ENCODE results near the gene ATXN7L1. TPM values are rescaled to one million over a fixed set of nuclear protein-coding genes. Genes with fewer than 3 reads are reported as not detected.

Gene ATXN7L1
- polyA plus RNA-seq, 1 experiment = 5.5 TPM

- POLR2A ChIA-PET = no interaction called here
- Histone ChIP-seq H3K27me3 (ENCODE audit: control insufficient read depth, insufficient read depth, low read length) (no peaks in the 10 kb centered on the region), H3K27ac (ENCODE audit: low read depth, low read length) (no peak overlapping the region), H3K9me3 (ENCODE audit: control insufficient read depth, insufficient read depth, low read length) (no peaks in the 10 kb centered on the region), H3K4me3 (ENCODE audit: low read depth, low read length) (no peak overlapping the region)
- CTCF ChIA-PET = interaction anchor here (0.6 kb wide), 1 partner anchor 292 kb away, joined by 3 read pairs; no protein-coding TSS in a partner anchor
- DNase-seq (ENCODE audit: low read depth, low spot score) = no peak
- TF ChIP-seq CTCF (IDR thresholded peaks at IDR 0.05; ENCODE audit: low read depth, low read length) = no peak
Observed at GRCh38 chr7:105862770-105863169, 13.6 kb downstream of the ATXN7L1 start.

- Histone ChIP-seq H3K27ac (ENCODE audit: low read depth, low read length) (no peak overlapping the region), H3K27me3 (ENCODE audit: control insufficient read depth, insufficient read depth, low read length) (no peaks in the 10 kb centered on the region), H3K9me3 (ENCODE audit: control insufficient read depth, insufficient read depth, low read length) (no peaks in the 10 kb centered on the region), H3K4me3 (ENCODE audit: low read depth, low read length) (no peak overlapping the region)
- ChIA-PET CTCF (interaction anchor here (0.6 kb wide), 1 partner anchor 292 kb away, joined by 3 read pairs; no protein-coding TSS in a partner anchor), POLR2A (no interaction called here)
- no peak for TF ChIP-seq CTCF (IDR thresholded peaks at IDR 0.05; ENCODE audit: low read depth, low read length)
- no peak for DNase-seq (ENCODE audit: low read depth, low spot score)
Observed at GRCh38 chr7:105862276-105862675, 14.1 kb downstream of the ATXN7L1 start.

GRCh38 chr7:105861224-105861623 lies 15.2 kb downstream of the ATXN7L1 start:
- DNase-seq (ENCODE audit: low read depth, low spot score) = no peak
- no peak overlapping the region for H3K4me3 ChIP-seq (ENCODE audit: low read depth, low read length)
- H3K27me3 ChIP-seq (ENCODE audit: control insufficient read depth, insufficient read depth, low read length) = no peaks in the 10 kb centered on the region
- POLR2A ChIA-PET = no interaction called here
- no peak for TF ChIP-seq CTCF (IDR thresholded peaks at IDR 0.05; ENCODE audit: low read depth, low read length)
- no peak overlapping the region for H3K27ac ChIP-seq (ENCODE audit: low read depth, low read length)
- H3K9me3 ChIP-seq (ENCODE audit: control insufficient read depth, insufficient read depth, low read length) = no peaks in the 10 kb centered on the region
- CTCF ChIA-PET = no interaction called here

- no peak overlapping the region for H3K27ac ChIP-seq (ENCODE audit: low read depth, low read length)
- ChIA-PET POLR2A (no interaction called here), CTCF (no interaction called here)
- no peaks in the 10 kb centered on the region for H3K9me3 ChIP-seq (ENCODE audit: control insufficient read depth, insufficient read depth, low read length)
- H3K27me3 ChIP-seq (ENCODE audit: control insufficient read depth, insufficient read depth, low read length) = no peaks in the 10 kb centered on the region
- TF ChIP-seq CTCF (IDR thresholded peaks at IDR 0.05; ENCODE audit: low read depth, low read length) = no peak
- DNase-seq (ENCODE audit: low read depth, low spot score) = no peak
- no peak overlapping the region for H3K4me3 ChIP-seq (ENCODE audit: low read depth, low read length)
Observed at GRCh38 chr7:105860793-105861192, 15.6 kb downstream of the ATXN7L1 start.

GRCh38 chr7:105857009-105857952 lies 19.1 kb downstream of the ATXN7L1 start:
- no peaks in the 10 kb centered on the region for H3K27me3 ChIP-seq (ENCODE audit: control insufficient read depth, insufficient read depth, low read length)
- no peak for DNase-seq (ENCODE audit: low read depth, low spot score)
- ChIA-PET POLR2A (no interaction called here), CTCF (interaction anchor here (0.6 to 1.0 kb wide), 2 partner anchors 114 to 185 kb away, joined by 3 read pairs; no protein-coding TSS in a partner anchor)
- H3K4me3 ChIP-seq (ENCODE audit: low read depth, low read length) = no peak overlapping the region
- no peak for TF ChIP-seq CTCF (IDR thresholded peaks at IDR 0.05; ENCODE audit: low read depth, low read length)
- no peaks in the 10 kb centered on the region for H3K9me3 ChIP-seq (ENCODE audit: control insufficient read depth, insufficient read depth, low read length)
- no peak overlapping the region for H3K27ac ChIP-seq (ENCODE audit: low read depth, low read length)
